Activated B cell treated with CpG ODN at 0.5 μM for 24 hours (primary cell): ENCODE results near the gene LY86. TPM values are rescaled to one million over a fixed set of nuclear protein-coding genes. Genes with fewer than 3 reads are reported as not detected.

Experiments
- ATAC-seq: fragments of 200-7000 bp; cut with Tn5 transposase; one replicate; pipeline ENCODE4 v1.10.0; 2021; ENCODE audit warnings: low read depth, mild to moderate bottlenecking, moderate library complexity
- CTCF ChIA-PET: fragments of 350-600 bp; sonication (Branson Sonifier 250); formaldehyde crosslinking; loops from one replicate; lab custom pipeline; 2021; ENCODE audit warnings: antibody characterized with exemption; lab: Charles Lee
- POLR2A ChIA-PET: fragments of 350-600 bp; sonication (Branson Sonifier 250); formaldehyde crosslinking; loops from one replicate; lab custom pipeline; 2021; ENCODE audit warnings: antibody characterized with exemption; lab: Charles Lee
- DNase-seq: peaks from one replicate; pipeline ENCODE4 v3.0.0; 2022
- H3K27ac Mint-ChIP-seq: one replicate; pipeline ENCODE4 v1.8.0; 2020; ENCODE audit warnings: mixed read lengths
- H3K27me3 Mint-ChIP-seq: one replicate; pipeline ENCODE4 v1.8.0; 2021; ENCODE audit warnings: mixed read lengths
- H3K36me3 Mint-ChIP-seq: one replicate; pipeline ENCODE4 v1.8.0; 2021; ENCODE audit warnings: low read depth, mixed read lengths
- H3K4me1 Mint-ChIP-seq: one replicate; pipeline ENCODE4 v1.8.0; 2021; ENCODE audit warnings: mixed read lengths
- H3K4me3 Mint-ChIP-seq: one replicate; pipeline ENCODE4 v1.8.0; 2020; ENCODE audit warnings: mild to moderate bottlenecking, mixed read lengths
- H3K9me3 Mint-ChIP-seq: one replicate; pipeline ENCODE4 v1.8.0; 2020; ENCODE audit warnings: mixed read lengths
- CTCF ChIP-seq: fragments of 200-600 bp; IDR thresholded peaks from one replicate; pipeline ENCODE4 v1.8.0; 2022; ENCODE audit warnings: antibody characterized with exemption, mild to moderate bottlenecking
- intact Hi-C: fragments of 100-400 bp; cut with micrococcal nuclease; formaldehyde crosslinking; loops from one replicate; pipeline ENCODE4 v1.15.1; 2024
- total RNA-seq: library from RNA; stranded (reverse); gene quantifications from 2 replicates; pipeline ENCODE4 v1.2.3, GENCODE V29; 2022

The LY86 gene
- total RNA-seq, 1 donor from 2014 or later: 58.1 TPM

- ChIA-PET POLR2A (no interaction called here), CTCF (interaction anchor here (1.5 kb wide), 1 partner anchor 24 kb away, joined by 5 read pairs; no protein-coding TSS in a partner anchor)
- ATAC-seq (no peak), DNase-seq (no peak)
- H3K27me3 Mint-ChIP-seq: no peaks in the 10 kb centered on the region
- H3K4me3 Mint-ChIP-seq: no peak overlapping the region
- no peak overlapping the region for H3K27ac Mint-ChIP-seq
- H3K4me1 Mint-ChIP-seq: peaks cover 36% of the 10 kb centered on the region
- peaks cover 6% of the 10 kb centered on the region for H3K9me3 Mint-ChIP-seq
- intact Hi-C loops: no loop called here
- TF ChIP-seq CTCF: no peak
- H3K36me3 Mint-ChIP-seq: peaks cover 12% of the 10 kb centered on the region
Measured at GRCh38 chr6:6580225-6580856, 8.2 kb upstream of the LY86 start.

GRCh38 chr6:6581054-6581453 lies 7.5 kb upstream of the LY86 start:
- no peak for DNase-seq
- Mint-ChIP-seq H3K27me3 (no peaks in the 10 kb centered on the region), H3K4me1 (peaks cover 43% of the 10 kb centered on the region), H3K9me3 (peaks cover 6% of the 10 kb centered on the region), H3K36me3 (peaks cover 10% of the 10 kb centered on the region), H3K27ac (no peak overlapping the region), H3K4me3 (no peak overlapping the region)
- ChIA-PET CTCF (interaction anchor here (1.3 to 1.5 kb wide), 2 partner anchors 12 to 24 kb away, joined by 3 to 5 read pairs; no protein-coding TSS in a partner anchor), POLR2A (no interaction called here)
- no peak for TF ChIP-seq CTCF
- ATAC-seq: no peak
- intact Hi-C loops: no loop called here

- Mint-ChIP-seq H3K27ac (no peak overlapping the region), H3K4me3 (no peak overlapping the region), H3K9me3 (peaks cover 6% of the 10 kb centered on the region), H3K27me3 (no peaks in the 10 kb centered on the region), H3K36me3 (peaks cover 10% of the 10 kb centered on the region), H3K4me1 (peaks cover 54% of the 10 kb centered on the region)
- intact Hi-C loops: no loop called here
- ATAC-seq (no peak), DNase-seq (no peak)
- ChIA-PET CTCF (interaction anchor here (1.3 kb wide), 1 partner anchor 11 kb away, joined by 3 read pairs; no protein-coding TSS in a partner anchor), POLR2A (no interaction called here)
- no peak for TF ChIP-seq CTCF
Measured at GRCh38 chr6:6582131-6582530, 6.4 kb upstream of the LY86 start.

GRCh38 chr6:6583836-6584235 lies 4.7 kb upstream of the LY86 start:
- ChIA-PET POLR2A (interaction anchor here (0.8 kb wide), 1 partner anchor 65 kb away, joined by 3 read pairs; no protein-coding TSS in a partner anchor), CTCF (interaction anchor here (1.7 to 5.2 kb wide), 2 partner anchors 26 to 27 kb away, joined by 7 to 57 read pairs; no protein-coding TSS in a partner anchor)
- intact Hi-C loops: loop anchor here (1.0 kb wide), 2 partner anchors 27 to 527 kb away; no protein-coding TSS in a partner anchor
- no peak for TF ChIP-seq CTCF
- no peak for ATAC-seq
- Mint-ChIP-seq H3K4me1 (peaks cover 71% of the 10 kb centered on the region), H3K27me3 (no peaks in the 10 kb centered on the region), H3K4me3 (no peak overlapping the region), H3K9me3 (peaks cover 6% of the 10 kb centered on the region), H3K36me3 (peaks cover 12% of the 10 kb centered on the region), H3K27ac (no peak overlapping the region)
- DNase-seq: no peak

GRCh38 chr6:6584310-6585002 lies 4.1 kb upstream of the LY86 start:
- H3K27ac Mint-ChIP-seq: peak overlapping the region; percentile 76
- no peak for ATAC-seq

More at GRCh38 chr6:6584310-6585002, 4.1 kb upstream of the LY86 start:
- Mint-ChIP-seq H3K27me3 (no peaks in the 10 kb centered on the region), H3K4me3 (peak overlapping the region; percentile 28), H3K4me1 (peaks cover 71% of the 10 kb centered on the region), H3K9me3 (peaks cover 6% of the 10 kb centered on the region), H3K36me3 (peaks cover 17% of the 10 kb centered on the region)
- ChIA-PET CTCF (interaction anchor here (1.7 to 5.2 kb wide), 2 partner anchors 26 to 27 kb away, joined by 7 to 57 read pairs; no protein-coding TSS in a partner anchor), POLR2A (no interaction called here)
- intact Hi-C loops: loop anchor here (1.0 to 5.0 kb wide), 4 partner anchors 27 to 527 kb away; no protein-coding TSS in a partner anchor
- no peak for TF ChIP-seq CTCF
- DNase-seq: no peak
